Measurements from ENCODE around the gene CCDC70. TPM values are rescaled to one million over a fixed set of nuclear protein-coding genes. Genes with fewer than 3 reads are reported as not detected.

The CCDC70 gene
- total RNA-seq, 1 donor from 2014 or later = not detected

DNA sequence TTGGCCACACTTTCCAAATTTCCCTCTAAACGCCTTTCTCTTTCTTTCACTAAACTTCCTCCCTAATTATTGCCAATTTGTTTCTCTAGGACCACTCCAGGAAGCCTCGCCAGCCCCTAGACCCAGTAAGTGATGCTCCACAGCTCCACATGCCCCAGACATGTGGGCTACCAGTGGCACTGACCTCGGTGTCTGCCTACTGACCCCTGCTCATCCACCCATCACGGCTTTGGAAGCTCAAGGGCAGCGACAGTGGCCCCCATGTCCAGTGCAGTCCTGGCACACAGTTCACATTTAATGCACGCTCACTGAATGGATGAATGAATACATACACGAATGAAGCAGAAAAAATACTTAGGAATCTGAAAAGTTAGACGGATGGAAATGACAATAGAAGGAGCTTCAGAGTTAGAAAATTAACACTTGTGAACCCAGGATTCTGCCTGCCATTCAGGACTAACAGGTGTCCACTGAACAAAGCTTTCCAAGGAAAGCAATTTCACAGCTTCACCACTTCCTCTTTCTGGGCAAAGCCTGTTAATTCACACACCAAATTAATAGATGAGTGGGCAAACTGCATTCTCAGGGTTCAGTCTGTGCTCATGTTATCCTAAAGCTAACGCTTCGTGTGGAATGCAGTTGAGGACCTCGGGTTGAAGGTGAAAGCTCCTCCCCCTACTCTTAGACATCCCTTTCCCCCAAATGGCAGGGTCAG is 50.9 kb downstream of the CCDC70 start:
- TF ChIP-seq, protein P1, sequence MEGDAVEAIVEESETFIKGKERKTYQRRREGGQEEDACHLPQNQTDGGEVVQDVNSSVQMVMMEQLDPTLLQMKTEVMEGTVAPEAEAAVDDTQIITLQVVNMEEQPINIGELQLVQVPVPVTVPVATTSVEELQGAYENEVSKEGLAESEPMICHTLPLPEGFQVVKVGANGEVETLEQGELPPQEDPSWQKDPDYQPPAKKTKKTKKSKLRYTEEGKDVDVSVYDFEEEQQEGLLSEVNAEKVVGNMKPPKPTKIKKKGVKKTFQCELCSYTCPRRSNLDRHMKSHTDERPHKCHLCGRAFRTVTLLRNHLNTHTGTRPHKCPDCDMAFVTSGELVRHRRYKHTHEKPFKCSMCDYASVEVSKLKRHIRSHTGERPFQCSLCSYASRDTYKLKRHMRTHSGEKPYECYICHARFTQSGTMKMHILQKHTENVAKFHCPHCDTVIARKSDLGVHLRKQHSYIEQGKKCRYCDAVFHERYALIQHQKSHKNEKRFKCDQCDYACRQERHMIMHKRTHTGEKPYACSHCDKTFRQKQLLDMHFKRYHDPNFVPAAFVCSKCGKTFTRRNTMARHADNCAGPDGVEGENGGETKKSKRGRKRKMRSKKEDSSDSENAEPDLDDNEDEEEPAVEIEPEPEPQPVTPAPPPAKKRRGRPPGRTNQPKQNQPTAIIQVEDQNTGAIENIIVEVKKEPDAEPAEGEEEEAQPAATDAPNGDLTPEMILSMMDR (IDR thresholded peaks at IDR 0.05; ENCODE audit: insufficient read depth, low read length, poor library complexity, severe bottlenecking) = no peak

DNA sequence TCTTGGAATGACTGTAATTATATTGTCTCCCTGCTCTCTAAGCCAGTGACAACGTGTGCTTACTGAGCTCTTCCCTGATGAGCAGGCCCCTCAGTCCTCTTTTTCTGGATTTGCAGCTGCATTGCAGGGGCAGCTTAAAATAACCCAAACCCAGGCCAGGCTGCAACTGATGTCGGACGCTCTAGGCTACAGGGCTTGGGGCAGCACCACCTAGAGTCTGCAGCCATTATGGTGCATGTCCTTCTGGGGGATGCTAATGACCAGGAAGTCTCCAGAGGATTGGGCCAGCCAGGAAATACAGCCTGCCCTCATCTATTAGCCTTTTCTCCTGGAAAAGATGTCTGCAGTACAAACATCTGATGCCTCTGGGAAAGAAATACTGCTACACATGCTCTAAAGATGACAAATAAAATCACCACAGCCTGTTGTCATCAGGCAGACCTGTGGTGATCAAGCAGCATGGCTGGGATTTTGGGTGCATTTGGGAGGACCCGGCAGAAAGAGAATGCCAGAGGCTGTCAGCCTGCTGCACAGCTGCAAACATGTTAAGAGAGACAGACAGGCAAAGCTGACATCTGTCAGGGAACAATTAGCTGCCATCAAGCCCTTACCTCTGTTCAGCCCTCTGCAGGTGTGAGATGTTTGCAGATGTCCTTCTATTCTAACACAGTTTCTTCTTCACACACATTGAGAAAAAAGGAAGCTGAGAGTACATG is 51.8 kb downstream of the CCDC70 start:
- peaks cover 7% of the 10 kb centered on the region for H3K27me3 ChIP-seq (ENCODE audit: control insufficient read depth, insufficient read depth, low read length)
- no peak for DNase-seq (ENCODE audit: low read depth)
- TF ChIP-seq, protein P1 (IDR thresholded peaks at IDR 0.05; ENCODE audit: insufficient read depth, low read length, poor library complexity, severe bottlenecking) = no peak
- no peaks in the 10 kb centered on the region for H3K36me3 ChIP-seq (ENCODE audit: control insufficient read depth, insufficient read depth, low read length)
- no peak overlapping the region for H3K4me3 ChIP-seq (ENCODE audit: low read depth, low read length)

More for the DNA sequence above, 50.9 kb downstream of the CCDC70 start:
- no peak overlapping the region for H3K4me3 ChIP-seq (ENCODE audit: low read depth, low read length)
- no peak for DNase-seq (ENCODE audit: low read depth)
- no peaks in the 10 kb centered on the region for H3K36me3 ChIP-seq (ENCODE audit: control insufficient read depth, insufficient read depth, low read length)
- H3K27me3 ChIP-seq (ENCODE audit: control insufficient read depth, insufficient read depth, low read length) = peaks cover 7% of the 10 kb centered on the region

DNA sequence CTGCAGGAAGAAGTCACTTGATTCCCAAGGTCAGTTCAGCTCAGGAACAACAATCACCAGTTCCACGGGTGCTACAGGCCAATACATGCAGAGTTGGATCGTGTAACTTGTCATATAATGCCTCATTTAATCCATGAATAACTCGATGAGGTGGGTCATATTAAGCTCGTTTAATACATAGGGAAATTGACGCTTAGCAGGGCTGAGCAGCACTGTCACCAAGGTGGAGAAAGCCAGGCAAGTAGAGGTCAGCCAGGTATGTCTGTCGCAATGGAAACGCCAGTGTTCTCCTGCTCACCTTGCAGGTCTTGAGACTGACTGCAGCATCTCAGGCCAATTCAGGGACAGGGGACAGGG is 52.3 kb downstream of the CCDC70 start:
- no peak for DNase-seq (ENCODE audit: low read depth)
- Histone ChIP-seq H3K4me3 (ENCODE audit: low read depth, low read length) (no peak overlapping the region), H3K36me3 (ENCODE audit: control insufficient read depth, insufficient read depth, low read length) (no peaks in the 10 kb centered on the region), H3K27me3 (ENCODE audit: control insufficient read depth, insufficient read depth, low read length) (peaks cover 7% of the 10 kb centered on the region)
- TF ChIP-seq, protein P1 (IDR thresholded peaks at IDR 0.05; ENCODE audit: insufficient read depth, low read length, poor library complexity, severe bottlenecking) = no peak

Other genes with a start within 250 kb of the CCDC70 start
- gene DHRS12, start 57.8 kb upstream of the CCDC70 start, total RNA-seq = 11.7 and 11.9 TPM in 2 replicates
- not detected in 2 replicates for gene TMEM272, start 16.8 kb upstream of the CCDC70 start, total RNA-seq
- 11.2 and 11.4 TPM in 2 replicates for gene ATP7B, start 149.5 kb downstream of the CCDC70 start, total RNA-seq
- 15.5 and 18.1 TPM in 2 replicates for gene ALG11, start 150.4 kb downstream of the CCDC70 start, total RNA-seq
- gene UTP14C, start 162.7 kb downstream of the CCDC70 start, total RNA-seq = 18.3 and 19.6 TPM in 2 replicates